Gastrocnemius medialis (tissue), 4 donors: ENCODE measurements around the gene UBIAD1.

Source experiments
- POLR2A ChIP-seq, 2 donors: fragments of 450-650 bp; IDR thresholded peaks; one replicate each; pipeline ENCODE4 v1.6.1; 2017; ENCODE audit warnings: antibody characterized with exemption in 2 of 2, mild to moderate bottlenecking in 2 of 2, moderate library complexity in 2 of 2
- TF ChIP-seq, protein P1 (sequence below), 5 experiments: fragments of 450-650 bp in 3 of 5; fragments of 200-600 bp in 2 of 5; sonication (generic) in 2 of 5; IDR thresholded peaks in 4 of 5; conservative IDR thresholded peaks in 1 of 5; 1 replicate in 4 of 5; 2 replicates in 1 of 5; pipeline ENCODE4 v1.5.1; 2016 to 2019; ENCODE audit warnings: antibody characterized with exemption in 5 of 5, mild to moderate bottlenecking in 3 of 5, moderate library complexity in 3 of 5

- TF ChIP-seq, protein P1, sequence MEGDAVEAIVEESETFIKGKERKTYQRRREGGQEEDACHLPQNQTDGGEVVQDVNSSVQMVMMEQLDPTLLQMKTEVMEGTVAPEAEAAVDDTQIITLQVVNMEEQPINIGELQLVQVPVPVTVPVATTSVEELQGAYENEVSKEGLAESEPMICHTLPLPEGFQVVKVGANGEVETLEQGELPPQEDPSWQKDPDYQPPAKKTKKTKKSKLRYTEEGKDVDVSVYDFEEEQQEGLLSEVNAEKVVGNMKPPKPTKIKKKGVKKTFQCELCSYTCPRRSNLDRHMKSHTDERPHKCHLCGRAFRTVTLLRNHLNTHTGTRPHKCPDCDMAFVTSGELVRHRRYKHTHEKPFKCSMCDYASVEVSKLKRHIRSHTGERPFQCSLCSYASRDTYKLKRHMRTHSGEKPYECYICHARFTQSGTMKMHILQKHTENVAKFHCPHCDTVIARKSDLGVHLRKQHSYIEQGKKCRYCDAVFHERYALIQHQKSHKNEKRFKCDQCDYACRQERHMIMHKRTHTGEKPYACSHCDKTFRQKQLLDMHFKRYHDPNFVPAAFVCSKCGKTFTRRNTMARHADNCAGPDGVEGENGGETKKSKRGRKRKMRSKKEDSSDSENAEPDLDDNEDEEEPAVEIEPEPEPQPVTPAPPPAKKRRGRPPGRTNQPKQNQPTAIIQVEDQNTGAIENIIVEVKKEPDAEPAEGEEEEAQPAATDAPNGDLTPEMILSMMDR (IDR thresholded peaks at IDR 0.05 in 4 of 5, conservative IDR thresholded peaks at IDR 0.05 in 1 of 5) = no peak
- TF ChIP-seq POLR2A (IDR thresholded peaks at IDR 0.05) = no peak
Measured at GRCh38 chr1:11331945-11332546, 59.0 kb downstream of the UBIAD1 start.
